ENCODE results near the gene ANK3.

The ANK3 gene

DNA sequence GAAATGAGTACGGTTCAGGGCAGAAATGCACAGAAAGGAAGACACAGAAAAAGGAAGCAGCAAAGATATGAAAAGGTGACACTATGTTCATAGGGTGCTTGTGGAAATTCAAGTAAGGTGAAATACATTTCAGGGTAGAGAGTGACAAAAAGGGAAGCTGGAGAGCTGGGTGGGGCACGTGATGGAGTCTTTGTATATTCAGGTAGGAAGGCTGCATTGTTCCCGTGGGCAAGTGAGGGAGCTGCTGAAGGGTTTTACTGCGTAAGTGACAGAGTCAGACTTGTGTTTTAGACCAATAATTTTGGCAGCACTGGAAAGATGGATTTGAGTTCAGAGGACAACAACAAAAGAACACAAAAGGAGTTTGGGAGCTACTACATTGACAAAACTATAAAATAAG lies 35.3 kb upstream of the ANK3 start:
- no peaks in the 10 kb centered on the region for H3K4me1 ChIP-seq (ENCODE audit: insufficient read depth, low read length)
- H3K4me3 ChIP-seq (ENCODE audit: low read length) = no peak overlapping the region
- H3K36me3 ChIP-seq (ENCODE audit: insufficient read depth, low read depth, low read length) = no peaks in the 10 kb centered on the region
- no peaks in the 10 kb centered on the region for H3K9me3 ChIP-seq (ENCODE audit: insufficient read depth, low read depth, low read length)
- peaks cover 17% of the 10 kb centered on the region for H3K27me3 ChIP-seq (ENCODE audit: insufficient read depth, low read length)
- H3K9ac ChIP-seq (ENCODE audit: low read depth, low read length) = no peak overlapping the region
- H3K27ac ChIP-seq (ENCODE audit: low read length) = no peak overlapping the region

DNA sequence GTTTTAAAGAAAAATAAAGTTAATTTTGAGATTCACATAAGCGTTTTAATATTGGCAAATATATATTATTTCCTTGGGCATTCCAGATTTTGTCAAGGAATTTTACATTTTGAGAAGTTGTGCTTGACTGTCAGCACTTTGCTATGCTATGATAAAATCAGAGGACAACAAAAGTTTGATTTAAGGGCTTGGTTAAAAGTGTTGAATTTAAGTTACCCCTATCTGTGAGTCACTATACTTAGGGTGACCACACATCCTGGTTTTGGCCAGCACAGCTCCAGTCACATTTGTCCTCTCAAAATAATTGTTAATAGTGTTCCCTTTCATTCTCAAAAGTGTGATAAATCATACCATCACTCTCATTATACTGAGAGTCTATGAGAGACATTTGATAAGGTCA lies 34.2 kb upstream of the ANK3 start:
- Histone ChIP-seq H3K9ac (ENCODE audit: low read depth, low read length) (no peak overlapping the region), H3K4me1 (ENCODE audit: insufficient read depth, low read length) (no peaks in the 10 kb centered on the region), H3K27me3 (ENCODE audit: insufficient read depth, low read length) (peaks cover 28% of the 10 kb centered on the region), H3K4me3 (ENCODE audit: low read length) (no peak overlapping the region), H3K27ac (ENCODE audit: low read length) (no peak overlapping the region), H3K9me3 (ENCODE audit: insufficient read depth, low read depth, low read length) (no peaks in the 10 kb centered on the region), H3K36me3 (ENCODE audit: insufficient read depth, low read depth, low read length) (no peaks in the 10 kb centered on the region)

GRCh38 chr10:60422809-60423208 lies 33.1 kb upstream of the ANK3 start:
- Histone ChIP-seq H3K36me3 (ENCODE audit: insufficient read depth, low read depth, low read length) (no peaks in the 10 kb centered on the region), H3K27me3 (ENCODE audit: insufficient read depth, low read length) (peaks cover 37% of the 10 kb centered on the region), H3K9ac (ENCODE audit: low read depth, low read length) (no peak overlapping the region), H3K4me1 (ENCODE audit: insufficient read depth, low read length) (no peaks in the 10 kb centered on the region), H3K4me3 (ENCODE audit: low read length) (no peak overlapping the region), H3K9me3 (ENCODE audit: insufficient read depth, low read depth, low read length) (no peaks in the 10 kb centered on the region), H3K27ac (ENCODE audit: low read length) (no peak overlapping the region)

DNA sequence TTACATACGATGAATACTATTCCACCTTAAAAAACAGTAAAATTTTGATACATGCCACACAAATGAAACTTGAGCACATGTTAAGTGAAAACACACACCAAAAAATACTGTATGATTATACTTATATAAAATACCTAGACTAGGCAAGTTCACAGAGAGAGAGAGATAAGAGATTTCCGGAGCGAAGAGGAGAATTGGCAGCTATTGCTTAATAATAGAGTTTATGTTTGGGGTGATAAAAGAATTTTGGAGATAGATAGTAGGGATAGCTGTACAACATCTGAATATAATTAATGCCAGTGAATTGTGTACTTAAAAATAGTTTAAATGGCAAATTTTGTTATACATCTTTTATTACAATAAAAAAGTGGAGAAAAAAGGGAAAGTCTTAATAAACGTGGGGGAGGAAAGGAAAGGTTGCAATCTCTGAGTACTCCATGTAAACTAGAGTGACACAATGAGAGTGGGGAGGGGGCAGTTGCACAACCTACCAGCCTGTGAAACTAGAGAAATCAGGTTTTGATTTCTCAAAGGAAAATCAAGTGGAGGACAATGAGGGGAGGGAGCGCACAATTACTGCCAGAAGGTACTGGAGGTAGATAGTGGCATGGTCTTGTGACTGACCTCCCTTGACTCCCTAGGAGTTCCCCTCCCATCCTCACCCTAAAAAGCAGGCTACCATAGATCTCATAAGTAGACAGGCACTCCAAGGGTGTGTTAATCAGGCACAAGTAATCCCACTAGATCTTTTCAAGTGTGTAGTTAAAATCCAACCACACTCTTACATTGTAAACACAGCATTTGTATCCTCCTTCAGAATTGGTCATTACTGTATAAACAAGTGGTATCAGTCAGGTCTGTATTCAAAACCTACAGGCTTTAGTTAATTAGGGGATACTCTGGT lies 31.6 kb upstream of the ANK3 start:
- Histone ChIP-seq H3K27ac (ENCODE audit: low read length) (no peak overlapping the region), H3K9me3 (ENCODE audit: insufficient read depth, low read depth, low read length) (no peaks in the 10 kb centered on the region), H3K36me3 (ENCODE audit: insufficient read depth, low read depth, low read length) (no peaks in the 10 kb centered on the region), H3K4me1 (ENCODE audit: insufficient read depth, low read length) (no peaks in the 10 kb centered on the region), H3K9ac (ENCODE audit: low read depth, low read length) (no peak overlapping the region), H3K27me3 (ENCODE audit: insufficient read depth, low read length) (peaks cover 46% of the 10 kb centered on the region), H3K4me3 (ENCODE audit: low read length) (no peak overlapping the region)

GRCh38 chr10:60419249-60419648 lies 29.6 kb upstream of the ANK3 start:
- Histone ChIP-seq H3K4me1 (ENCODE audit: insufficient read depth, low read length) (no peaks in the 10 kb centered on the region), H3K27me3 (ENCODE audit: insufficient read depth, low read length) (peaks cover 46% of the 10 kb centered on the region), H3K4me3 (ENCODE audit: low read length) (no peak overlapping the region), H3K9me3 (ENCODE audit: insufficient read depth, low read depth, low read length) (no peaks in the 10 kb centered on the region), H3K36me3 (ENCODE audit: insufficient read depth, low read depth, low read length) (no peaks in the 10 kb centered on the region), H3K9ac (ENCODE audit: low read depth, low read length) (no peak overlapping the region), H3K27ac (ENCODE audit: low read length) (no peak overlapping the region)

DNA sequence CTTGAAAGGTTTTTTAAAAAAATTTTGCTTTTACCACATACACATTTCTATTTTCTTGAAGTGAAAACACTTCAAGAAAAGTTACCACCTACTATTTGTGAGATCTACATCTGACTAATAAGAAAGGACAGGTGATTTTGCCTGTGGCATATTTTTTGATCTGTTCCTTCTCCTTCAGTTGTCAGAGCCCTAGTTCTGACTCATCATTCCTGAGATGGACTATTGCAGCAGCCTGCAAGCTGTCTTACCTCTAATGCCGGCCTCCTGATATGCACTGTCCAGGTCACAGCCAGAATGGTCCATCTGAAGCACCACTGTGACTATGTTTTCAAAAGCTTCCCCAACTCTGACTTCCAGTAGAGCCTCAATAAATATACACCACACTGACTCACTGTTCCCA lies 28.2 kb upstream of the ANK3 start:
- peaks cover 46% of the 10 kb centered on the region for H3K27me3 ChIP-seq (ENCODE audit: insufficient read depth, low read length)
- no peak overlapping the region for H3K9ac ChIP-seq (ENCODE audit: low read depth, low read length)
- H3K9me3 ChIP-seq (ENCODE audit: insufficient read depth, low read depth, low read length) = no peaks in the 10 kb centered on the region
- H3K36me3 ChIP-seq (ENCODE audit: insufficient read depth, low read depth, low read length) = no peaks in the 10 kb centered on the region
- no peak overlapping the region for H3K4me3 ChIP-seq (ENCODE audit: low read length)
- H3K4me1 ChIP-seq (ENCODE audit: insufficient read depth, low read length) = no peaks in the 10 kb centered on the region
- no peak overlapping the region for H3K27ac ChIP-seq (ENCODE audit: low read length)

DNA sequence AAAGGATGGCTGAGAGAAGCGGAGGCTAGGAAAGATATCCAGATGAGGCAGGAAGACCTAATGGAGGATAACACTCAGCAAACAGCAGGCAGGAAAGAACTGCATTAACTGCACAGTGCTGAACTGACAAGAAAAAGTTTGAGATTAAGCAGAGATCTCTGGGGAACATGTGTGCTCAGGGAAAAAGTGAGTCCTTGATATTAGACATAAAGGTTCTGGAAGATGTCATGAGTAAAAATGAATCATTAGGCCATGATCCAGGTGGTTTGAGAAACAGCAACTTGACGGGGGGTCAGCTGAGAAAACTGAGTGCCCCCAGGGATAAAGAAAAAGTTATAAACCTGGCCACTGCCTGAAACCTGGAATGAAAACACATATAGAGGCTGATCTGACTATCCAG lies 27.3 kb upstream of the ANK3 start:
- H3K27me3 ChIP-seq (ENCODE audit: insufficient read depth, low read length) = peaks cover 46% of the 10 kb centered on the region
- no peaks in the 10 kb centered on the region for H3K9me3 ChIP-seq (ENCODE audit: insufficient read depth, low read depth, low read length)
- H3K4me1 ChIP-seq (ENCODE audit: insufficient read depth, low read length) = no peaks in the 10 kb centered on the region
- H3K27ac ChIP-seq (ENCODE audit: low read length) = no peak overlapping the region
- no peak overlapping the region for H3K9ac ChIP-seq (ENCODE audit: low read depth, low read length)
- H3K36me3 ChIP-seq (ENCODE audit: insufficient read depth, low read depth, low read length) = no peaks in the 10 kb centered on the region
- no peak overlapping the region for H3K4me3 ChIP-seq (ENCODE audit: low read length)

- no peak overlapping the region for H3K27ac ChIP-seq (ENCODE audit: low read length)
- no peaks in the 10 kb centered on the region for H3K4me1 ChIP-seq (ENCODE audit: insufficient read depth, low read length)
Measured at GRCh38 chr10:60414877-60415585, 25.4 kb upstream of the ANK3 start.

DNA sequence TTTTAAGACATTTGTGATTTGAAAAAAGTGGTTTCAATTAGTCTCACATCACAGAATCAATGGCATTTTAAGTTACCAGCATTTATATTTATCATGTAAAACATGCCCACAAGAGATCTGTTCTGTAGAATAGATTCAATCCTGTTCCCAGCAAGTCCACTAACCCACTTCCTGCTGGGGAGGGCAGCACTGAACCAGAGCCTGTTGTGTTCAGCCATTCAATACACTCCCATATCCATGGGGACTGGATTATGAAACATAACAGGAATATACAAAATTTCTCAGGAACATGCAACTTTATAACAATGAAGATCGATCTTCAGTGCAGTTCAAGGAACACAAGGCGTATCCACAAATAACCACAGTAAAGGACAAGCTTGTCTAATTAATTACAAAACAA lies 24.4 kb upstream of the ANK3 start:
- no peaks in the 10 kb centered on the region for H3K9me3 ChIP-seq (ENCODE audit: insufficient read depth, low read depth, low read length)
- no peak overlapping the region for H3K9ac ChIP-seq (ENCODE audit: low read depth, low read length)
- H3K4me3 ChIP-seq (ENCODE audit: low read length) = no peak overlapping the region
- H3K27me3 ChIP-seq (ENCODE audit: insufficient read depth, low read length) = peaks cover 20% of the 10 kb centered on the region
- H3K27ac ChIP-seq (ENCODE audit: low read length) = no peak overlapping the region
- H3K36me3 ChIP-seq (ENCODE audit: insufficient read depth, low read depth, low read length) = no peaks in the 10 kb centered on the region
- no peaks in the 10 kb centered on the region for H3K4me1 ChIP-seq (ENCODE audit: insufficient read depth, low read length)

More at GRCh38 chr10:60414877-60415585, 25.4 kb upstream of the ANK3 start:
- H3K9me3 ChIP-seq (ENCODE audit: insufficient read depth, low read depth, low read length) = no peaks in the 10 kb centered on the region
- no peak overlapping the region for H3K4me3 ChIP-seq (ENCODE audit: low read length)
- peaks cover 29% of the 10 kb centered on the region for H3K27me3 ChIP-seq (ENCODE audit: insufficient read depth, low read length)
- H3K36me3 ChIP-seq (ENCODE audit: insufficient read depth, low read depth, low read length) = no peaks in the 10 kb centered on the region
- no peak overlapping the region for H3K9ac ChIP-seq (ENCODE audit: low read depth, low read length)

DNA sequence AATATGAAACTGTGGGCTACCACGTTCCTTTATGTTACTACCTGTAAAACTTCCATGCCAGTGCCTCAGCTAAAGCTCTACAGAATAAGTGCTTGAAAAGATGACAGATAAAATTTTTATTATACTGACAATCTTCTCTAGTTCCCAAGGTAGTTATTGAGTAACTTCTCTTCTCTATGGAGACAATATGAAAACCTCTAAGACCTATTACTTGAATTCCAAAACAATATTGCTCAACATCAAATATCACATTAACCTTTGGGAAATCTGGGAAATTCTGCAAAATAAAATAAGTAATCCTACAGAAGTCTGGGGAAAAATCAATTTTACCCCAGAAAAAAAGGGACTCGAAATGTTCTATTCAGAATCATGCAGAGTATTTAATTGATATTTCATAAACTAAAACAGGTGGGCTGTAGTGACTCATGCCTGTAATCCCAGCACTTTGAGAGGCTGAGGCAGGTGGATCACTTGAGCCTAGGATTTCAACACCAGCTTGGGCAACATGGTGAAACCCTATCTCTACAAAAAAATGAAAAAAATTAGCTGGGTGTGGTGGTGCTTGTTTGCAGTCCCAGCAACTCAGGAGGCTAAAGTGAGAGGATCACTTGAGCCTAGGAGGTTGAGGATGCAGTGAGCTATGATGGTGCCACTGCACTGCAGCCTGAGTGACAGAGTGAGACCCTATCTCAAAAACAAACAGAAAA lies 23.8 kb upstream of the ANK3 start:
- no peak overlapping the region for H3K27ac ChIP-seq (ENCODE audit: low read length)
- no peak overlapping the region for H3K9ac ChIP-seq (ENCODE audit: low read depth, low read length)
- peaks cover 14% of the 10 kb centered on the region for H3K27me3 ChIP-seq (ENCODE audit: insufficient read depth, low read length)
- no peaks in the 10 kb centered on the region for H3K36me3 ChIP-seq (ENCODE audit: insufficient read depth, low read depth, low read length)
- no peaks in the 10 kb centered on the region for H3K4me1 ChIP-seq (ENCODE audit: insufficient read depth, low read length)
- H3K9me3 ChIP-seq (ENCODE audit: insufficient read depth, low read depth, low read length) = no peaks in the 10 kb centered on the region
- H3K4me3 ChIP-seq (ENCODE audit: low read length) = no peak overlapping the region

- Histone ChIP-seq H3K4me1 (ENCODE audit: insufficient read depth, low read length) (no peaks in the 10 kb centered on the region), H3K9me3 (ENCODE audit: insufficient read depth, low read depth, low read length) (no peaks in the 10 kb centered on the region), H3K36me3 (ENCODE audit: insufficient read depth, low read depth, low read length) (no peaks in the 10 kb centered on the region), H3K27ac (ENCODE audit: low read length) (no peak overlapping the region), H3K9ac (ENCODE audit: low read depth, low read length) (no peak overlapping the region), H3K27me3 (ENCODE audit: insufficient read depth, low read length) (no peaks in the 10 kb centered on the region), H3K4me3 (ENCODE audit: low read length) (no peak overlapping the region)
Measured at GRCh38 chr10:60410970-60411369, 21.3 kb upstream of the ANK3 start.
